ENCODE measurements around the gene CDKL1. TPM values are rescaled to one million over a fixed set of nuclear protein-coding genes. Genes with fewer than 3 reads are reported as not detected.
"Not testable (repeated sequence)": the region's sequence is repeated elsewhere in the genome, so short reads cannot be mapped to it uniquely, and the experiment has no call there.

The CDKL1 gene
- total RNA-seq, 1 experiment from 2014 or later, result 5.9 TPM

DNA sequence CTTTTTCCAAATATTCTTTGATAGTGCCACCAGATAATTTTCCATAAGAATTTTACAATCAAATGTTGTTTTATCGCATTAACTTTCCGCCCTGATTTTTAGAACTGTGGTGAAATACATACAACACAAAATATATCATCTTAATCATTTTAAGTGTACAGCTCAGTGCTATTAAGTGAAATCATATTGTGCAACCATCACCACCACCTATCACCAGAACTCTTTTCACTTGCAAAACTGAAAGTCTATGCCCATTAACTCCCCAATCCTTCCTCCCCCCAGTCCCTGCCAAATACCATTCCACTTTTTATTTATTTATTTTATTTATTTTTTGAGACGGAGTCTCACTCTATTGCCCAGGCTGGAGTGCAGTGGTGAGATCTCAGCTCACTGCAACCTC, 36.6 kb downstream of the CDKL1 start:
- H3K27ac ChIP-seq (ENCODE audit: low read length), result no peak overlapping the region
- no peaks in the 10 kb centered on the region for H3K36me3 ChIP-seq (ENCODE audit: insufficient read depth, low read length)
- no peaks in the 10 kb centered on the region for H3K79me2 ChIP-seq (ENCODE audit: low read length)
- H3K9ac ChIP-seq (ENCODE audit: low read length), result no peak overlapping the region
- H3K9me2 ChIP-seq (replicated peaks; ENCODE audit: insufficient read depth, low read length), result no peaks in the 10 kb centered on the region
- H3K4me1 ChIP-seq (ENCODE audit: low read length), result peaks cover 23% of the 10 kb centered on the region
- H3K4me3 ChIP-seq (ENCODE audit: low read length), result no peak overlapping the region
- no peaks in the 10 kb centered on the region for H3K9me3 ChIP-seq (ENCODE audit: low read length)
- H2AFZ ChIP-seq (ENCODE audit: low read length), result no peak overlapping the region
- no peak overlapping the region for H3K4me2 ChIP-seq (ENCODE audit: low read depth, low read length, poor library complexity, severe bottlenecking)
- H3K27me3 ChIP-seq (ENCODE audit: low read length), result no peaks in the 10 kb centered on the region
- no peaks in the 10 kb centered on the region for H4K20me1 ChIP-seq (ENCODE audit: insufficient read depth, low read depth, low read length)
- DNase-seq, result no peak

DNA sequence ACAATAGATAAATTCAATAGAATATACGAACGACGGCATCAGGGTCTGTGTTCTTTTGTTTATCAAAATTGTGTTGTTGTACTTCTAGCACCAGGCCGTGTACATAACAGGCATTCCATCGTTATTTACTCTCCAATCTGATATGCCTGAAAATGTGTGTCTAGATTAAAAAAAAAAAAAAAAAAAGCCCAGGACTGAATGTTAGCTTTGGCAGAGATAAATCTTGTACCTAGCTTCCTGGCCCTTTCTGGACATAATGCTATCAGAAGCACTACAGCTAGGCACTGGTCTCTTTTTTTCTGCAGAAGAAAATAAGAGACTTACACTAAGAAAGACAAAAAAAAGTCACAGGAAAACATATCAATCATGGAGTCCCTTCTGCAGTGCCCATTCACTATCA, 37.0 kb downstream of the CDKL1 start:
- no peak overlapping the region for H3K27ac ChIP-seq (ENCODE audit: low read length)
- H2AFZ ChIP-seq (ENCODE audit: low read length), result no peak overlapping the region
- H3K4me3 ChIP-seq (ENCODE audit: low read length), result no peak overlapping the region
- no peaks in the 10 kb centered on the region for H3K9me3 ChIP-seq (ENCODE audit: low read length)
- H3K27me3 ChIP-seq (ENCODE audit: low read length), result no peaks in the 10 kb centered on the region
- no peak overlapping the region for H3K9ac ChIP-seq (ENCODE audit: low read length)
- no peaks in the 10 kb centered on the region for H3K79me2 ChIP-seq (ENCODE audit: low read length)
- no peaks in the 10 kb centered on the region for H3K36me3 ChIP-seq (ENCODE audit: insufficient read depth, low read length)
- H3K9me2 ChIP-seq (replicated peaks; ENCODE audit: insufficient read depth, low read length), result no peaks in the 10 kb centered on the region
- peaks cover 18% of the 10 kb centered on the region for H3K4me1 ChIP-seq (ENCODE audit: low read length)
- no peak for DNase-seq
- no peak overlapping the region for H3K4me2 ChIP-seq (ENCODE audit: low read depth, low read length, poor library complexity, severe bottlenecking)
- no peaks in the 10 kb centered on the region for H4K20me1 ChIP-seq (ENCODE audit: insufficient read depth, low read depth, low read length)

DNA sequence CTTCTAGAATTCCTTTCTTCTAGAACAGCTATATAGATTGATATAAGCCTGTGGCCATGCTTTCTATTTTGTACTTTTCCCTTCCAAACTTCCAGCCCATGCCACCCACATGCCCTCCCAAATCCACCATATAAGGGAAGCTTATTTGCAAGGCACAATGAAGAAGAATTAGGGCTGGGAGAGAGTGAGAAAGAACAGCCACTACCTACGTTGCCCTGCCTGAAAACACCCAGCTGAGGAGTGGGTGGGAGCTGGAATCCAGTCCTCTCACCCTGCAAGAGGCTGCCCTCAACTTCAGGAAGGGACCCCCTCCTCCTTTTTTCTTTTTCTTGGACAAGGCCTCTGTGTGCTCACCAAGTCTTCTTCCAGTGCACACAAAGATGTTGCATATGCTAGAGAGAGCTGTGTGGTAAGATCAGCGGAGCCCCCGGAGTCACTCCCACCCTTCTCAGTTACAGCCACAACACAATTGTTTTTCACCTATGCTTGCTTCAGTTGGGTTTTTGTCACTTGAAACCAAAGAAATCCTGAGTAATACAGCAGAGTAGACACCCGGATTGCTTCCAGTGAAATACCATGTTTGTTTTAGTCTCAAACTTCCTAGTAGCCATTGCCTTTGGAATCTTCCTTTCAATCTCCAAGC, 38.8 kb downstream of the CDKL1 start:
- no peaks in the 10 kb centered on the region for H4K20me1 ChIP-seq (ENCODE audit: insufficient read depth, low read depth, low read length)
- no peak overlapping the region for H3K4me3 ChIP-seq (ENCODE audit: low read length)
- DNase-seq, result no peak
- H3K9me3 ChIP-seq (ENCODE audit: low read length), result no peaks in the 10 kb centered on the region
- H3K9ac ChIP-seq (ENCODE audit: low read length), result no peak overlapping the region
- H3K27me3 ChIP-seq (ENCODE audit: low read length), result no peaks in the 10 kb centered on the region
- H3K9me2 ChIP-seq (replicated peaks; ENCODE audit: insufficient read depth, low read length), result no peaks in the 10 kb centered on the region
- no peak overlapping the region for H2AFZ ChIP-seq (ENCODE audit: low read length)
- no peaks in the 10 kb centered on the region for H3K36me3 ChIP-seq (ENCODE audit: insufficient read depth, low read length)
- no peak overlapping the region for H3K4me2 ChIP-seq (ENCODE audit: low read depth, low read length, poor library complexity, severe bottlenecking)
- H3K27ac ChIP-seq (ENCODE audit: low read length), result no peak overlapping the region
- no peaks in the 10 kb centered on the region for H3K79me2 ChIP-seq (ENCODE audit: low read length)
- peaks cover 3% of the 10 kb centered on the region; the same call in 1 of the 2 replicates for H3K4me1 ChIP-seq (ENCODE audit: low read length)

DNA sequence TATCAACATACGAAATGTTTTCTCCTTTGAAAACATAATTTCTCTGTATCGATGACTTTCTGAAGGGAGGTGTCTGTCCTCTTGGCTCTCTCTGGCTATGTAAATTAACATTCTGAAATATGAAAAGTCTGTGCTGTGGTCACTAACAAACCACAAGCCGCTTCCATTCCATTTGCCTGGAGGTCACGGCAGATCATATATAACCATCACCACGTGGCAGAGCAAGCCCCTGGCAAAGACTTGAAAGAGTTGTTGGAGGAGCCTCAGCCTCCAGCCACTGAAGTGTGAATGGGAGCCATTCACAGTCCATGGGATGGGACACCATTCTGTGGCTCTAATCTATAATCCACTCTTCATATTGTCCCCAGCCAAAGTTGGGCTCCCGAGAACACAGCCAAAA, 39.6 kb downstream of the CDKL1 start:
- no peaks in the 10 kb centered on the region for H3K36me3 ChIP-seq (ENCODE audit: insufficient read depth, low read length)
- no peak overlapping the region for H2AFZ ChIP-seq (ENCODE audit: low read length)
- H3K4me3 ChIP-seq (ENCODE audit: low read length), result no peak overlapping the region
- peaks cover 10% of the 10 kb centered on the region for H3K4me1 ChIP-seq (ENCODE audit: low read length)
- no peak overlapping the region for H3K9ac ChIP-seq (ENCODE audit: low read length)
- H4K20me1 ChIP-seq (ENCODE audit: insufficient read depth, low read depth, low read length), result no peaks in the 10 kb centered on the region
- H3K4me2 ChIP-seq (ENCODE audit: low read depth, low read length, poor library complexity, severe bottlenecking), result no peak overlapping the region
- H3K27ac ChIP-seq (ENCODE audit: low read length), result no peak overlapping the region
- no peak for DNase-seq
- H3K9me2 ChIP-seq (replicated peaks; ENCODE audit: insufficient read depth, low read length), result no peaks in the 10 kb centered on the region
- H3K27me3 ChIP-seq (ENCODE audit: low read length), result no peaks in the 10 kb centered on the region
- H3K9me3 ChIP-seq (ENCODE audit: low read length), result no peaks in the 10 kb centered on the region
- H3K79me2 ChIP-seq (ENCODE audit: low read length), result no peaks in the 10 kb centered on the region

DNA sequence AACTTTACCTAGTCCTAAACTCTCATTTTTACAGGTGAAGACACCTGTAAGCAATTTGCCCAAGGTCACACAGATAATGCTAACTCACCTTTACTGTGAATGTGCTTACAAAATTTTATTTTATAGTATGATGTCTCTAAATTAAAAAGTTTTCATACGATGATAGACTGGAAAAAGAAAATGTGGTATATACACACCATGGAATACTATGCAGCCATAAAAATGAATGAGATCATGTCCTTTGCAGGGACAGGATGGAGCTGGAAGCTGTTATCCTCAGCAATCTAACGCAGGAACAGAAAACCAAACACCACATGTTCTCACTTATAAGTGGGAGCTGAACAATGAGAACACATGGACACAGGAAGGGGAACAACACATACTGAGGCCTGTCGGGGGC, 40.4 kb downstream of the CDKL1 start:
- H3K27me3 ChIP-seq (ENCODE audit: low read length); H2AFZ ChIP-seq (ENCODE audit: low read length); H3K27ac ChIP-seq (ENCODE audit: low read length); H3K36me3 ChIP-seq (ENCODE audit: insufficient read depth, low read length); H3K4me2 ChIP-seq (ENCODE audit: low read depth, low read length, poor library complexity, severe bottlenecking); DNase-seq; H3K9ac ChIP-seq (ENCODE audit: low read length); H3K9me2 ChIP-seq (replicated peaks; ENCODE audit: insufficient read depth, low read length); H4K20me1 ChIP-seq (ENCODE audit: insufficient read depth, low read depth, low read length); H3K9me3 ChIP-seq (ENCODE audit: low read length); H3K4me3 ChIP-seq (ENCODE audit: low read length); H3K79me2 ChIP-seq (ENCODE audit: low read length): not testable (repeated sequence)
- peaks cover 18% of the 10 kb centered on the region for H3K4me1 ChIP-seq (ENCODE audit: low read length)

DNA sequence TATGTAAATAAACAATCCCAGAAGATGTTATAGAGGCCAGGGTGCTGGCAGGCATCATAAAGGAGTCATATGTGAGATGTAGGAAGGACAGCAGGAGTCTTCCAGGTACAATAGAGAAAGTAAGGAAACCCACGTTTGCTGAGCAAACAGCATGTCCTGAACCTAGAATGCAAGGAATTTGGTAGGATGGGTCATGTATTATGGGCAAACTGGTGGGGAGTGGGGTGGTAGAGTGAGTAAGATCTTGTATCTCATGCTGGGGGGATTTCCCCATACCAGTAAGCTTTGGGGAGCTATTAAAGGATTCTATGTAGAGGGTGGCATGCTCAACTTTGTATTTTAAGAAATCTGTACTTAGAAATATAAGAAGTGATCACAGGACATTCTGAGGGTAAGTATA, 41.0 kb downstream of the CDKL1 start:
- H3K4me1 ChIP-seq (ENCODE audit: low read length), result peaks cover 19% of the 10 kb centered on the region
- H3K9me2 ChIP-seq (replicated peaks; ENCODE audit: insufficient read depth, low read length), result no peaks in the 10 kb centered on the region
- no peaks in the 10 kb centered on the region for H3K9me3 ChIP-seq (ENCODE audit: low read length)
- no peaks in the 10 kb centered on the region for H4K20me1 ChIP-seq (ENCODE audit: insufficient read depth, low read depth, low read length)
- no peaks in the 10 kb centered on the region for H3K36me3 ChIP-seq (ENCODE audit: insufficient read depth, low read length)
- no peaks in the 10 kb centered on the region for H3K27me3 ChIP-seq (ENCODE audit: low read length)
- H3K9ac ChIP-seq (ENCODE audit: low read length), result no peak overlapping the region
- H3K79me2 ChIP-seq (ENCODE audit: low read length), result no peaks in the 10 kb centered on the region
- H3K4me3 ChIP-seq (ENCODE audit: low read length), result no peak overlapping the region
- DNase-seq, result no peak
- no peak overlapping the region for H2AFZ ChIP-seq (ENCODE audit: low read length)
- H3K27ac ChIP-seq (ENCODE audit: low read length), result no peak overlapping the region
- no peak overlapping the region for H3K4me2 ChIP-seq (ENCODE audit: low read depth, low read length, poor library complexity, severe bottlenecking)

DNA sequence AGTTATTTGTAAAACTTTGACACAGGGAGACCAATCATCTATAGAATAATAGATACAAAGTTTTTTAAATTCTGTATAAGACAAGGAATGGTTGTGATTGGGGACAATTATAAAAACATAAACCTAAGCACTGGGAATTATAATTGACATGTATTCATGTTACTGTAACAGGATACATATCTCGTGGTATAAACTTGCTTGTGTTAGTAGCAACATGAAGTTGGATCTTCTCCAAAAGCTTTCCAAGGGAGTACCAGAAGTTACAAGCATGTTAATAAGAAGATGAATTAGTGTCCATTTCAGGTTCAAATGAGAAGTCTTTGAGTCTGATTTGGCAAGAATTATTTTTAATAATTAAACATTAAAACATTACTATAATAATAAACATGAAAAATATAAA, 42.2 kb downstream of the CDKL1 start:
- Histone ChIP-seq H3K27ac (ENCODE audit: low read length) (no peak overlapping the region), H3K9me3 (ENCODE audit: low read length) (no peaks in the 10 kb centered on the region), H3K9ac (ENCODE audit: low read length) (no peak overlapping the region), H2AFZ (ENCODE audit: low read length) (no peak overlapping the region), H4K20me1 (ENCODE audit: insufficient read depth, low read depth, low read length) (no peaks in the 10 kb centered on the region), H3K4me2 (ENCODE audit: low read depth, low read length, poor library complexity, severe bottlenecking) (no peak overlapping the region), H3K79me2 (ENCODE audit: low read length) (no peaks in the 10 kb centered on the region), H3K9me2 (replicated peaks; ENCODE audit: insufficient read depth, low read length) (no peaks in the 10 kb centered on the region), H3K4me3 (ENCODE audit: low read length) (no peak overlapping the region), H3K36me3 (ENCODE audit: insufficient read depth, low read length) (no peaks in the 10 kb centered on the region), H3K4me1 (ENCODE audit: low read length) (peaks cover 19% of the 10 kb centered on the region), H3K27me3 (ENCODE audit: low read length) (no peaks in the 10 kb centered on the region)
- DNase-seq, result no peak

DNA sequence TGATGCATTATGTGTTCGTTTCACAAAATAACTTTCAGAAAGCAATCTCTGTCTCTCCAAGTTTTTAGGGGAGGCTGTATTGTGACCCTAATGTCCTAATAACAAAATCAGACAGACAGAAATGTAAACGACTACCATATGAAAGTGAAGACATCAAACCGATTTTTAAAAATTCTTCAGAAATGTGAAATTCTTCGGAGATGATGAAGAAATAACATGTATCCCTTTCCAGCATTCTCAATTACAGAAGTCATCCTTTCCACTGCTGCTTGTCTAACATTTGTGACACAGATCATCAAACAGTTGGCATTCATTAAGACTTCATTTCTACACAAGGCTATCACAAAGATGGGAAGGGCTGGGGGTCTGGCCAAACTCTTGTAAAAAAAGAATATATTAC, 43.6 kb downstream of the CDKL1 start:
- no peak overlapping the region for H3K9ac ChIP-seq (ENCODE audit: low read length)

DNA sequence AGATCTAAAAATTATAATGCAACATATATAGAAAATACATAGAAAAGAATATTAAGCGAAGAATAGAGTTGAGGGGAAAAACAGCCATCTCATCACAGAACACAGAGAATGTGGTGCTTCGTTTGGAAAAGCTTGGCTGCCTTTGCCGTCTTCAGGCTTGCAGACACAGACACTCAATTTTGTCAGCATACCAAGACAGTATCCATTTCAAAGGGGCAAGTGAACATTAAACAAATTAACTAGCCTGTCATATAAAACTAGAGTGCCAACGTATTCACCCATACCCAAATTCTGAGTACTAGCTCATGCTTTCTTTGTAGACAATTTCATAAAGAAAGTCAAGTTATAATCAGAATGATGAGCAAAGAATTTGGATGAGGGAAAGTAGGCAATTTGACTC, 44.1 kb downstream of the CDKL1 start:
- Histone ChIP-seq H3K36me3 (ENCODE audit: insufficient read depth, low read length) (no peaks in the 10 kb centered on the region), H3K9me2 (replicated peaks; ENCODE audit: insufficient read depth, low read length) (no peaks in the 10 kb centered on the region), H3K27ac (ENCODE audit: low read length) (no peak overlapping the region), H3K4me3 (ENCODE audit: low read length) (no peak overlapping the region), H3K4me1 (ENCODE audit: low read length) (peaks cover 19% of the 10 kb centered on the region), H4K20me1 (ENCODE audit: insufficient read depth, low read depth, low read length) (no peaks in the 10 kb centered on the region), H3K79me2 (ENCODE audit: low read length) (no peaks in the 10 kb centered on the region), H3K9me3 (ENCODE audit: low read length) (no peaks in the 10 kb centered on the region), H2AFZ (ENCODE audit: low read length) (no peak overlapping the region), H3K27me3 (ENCODE audit: low read length) (no peaks in the 10 kb centered on the region), H3K9ac (ENCODE audit: low read length) (no peak overlapping the region), H3K4me2 (ENCODE audit: low read depth, low read length, poor library complexity, severe bottlenecking) (peak overlapping the region; percentile 25)
- no peak for DNase-seq

More for the DNA sequence above, 43.6 kb downstream of the CDKL1 start:
- DNase-seq, result no peak
- H3K79me2 ChIP-seq (ENCODE audit: low read length), result no peaks in the 10 kb centered on the region
- no peak overlapping the region for H2AFZ ChIP-seq (ENCODE audit: low read length)
- no peak overlapping the region for H3K4me3 ChIP-seq (ENCODE audit: low read length)
- no peaks in the 10 kb centered on the region for H3K36me3 ChIP-seq (ENCODE audit: insufficient read depth, low read length)
- no peak overlapping the region for H3K4me2 ChIP-seq (ENCODE audit: low read depth, low read length, poor library complexity, severe bottlenecking)
- peaks cover 19% of the 10 kb centered on the region for H3K4me1 ChIP-seq (ENCODE audit: low read length)
- no peaks in the 10 kb centered on the region for H3K27me3 ChIP-seq (ENCODE audit: low read length)
- H3K9me2 ChIP-seq (replicated peaks; ENCODE audit: insufficient read depth, low read length), result no peaks in the 10 kb centered on the region
- no peaks in the 10 kb centered on the region for H4K20me1 ChIP-seq (ENCODE audit: insufficient read depth, low read depth, low read length)
- no peaks in the 10 kb centered on the region for H3K9me3 ChIP-seq (ENCODE audit: low read length)
- no peak overlapping the region for H3K27ac ChIP-seq (ENCODE audit: low read length)

All from Karpas-422 (cell line).